ENCODE data around the gene ADH1A. TPM values are rescaled to one million over a fixed set of nuclear protein-coding genes. Genes with fewer than 3 reads are reported as not detected.
"Not testable (repeated sequence)": the region's sequence is repeated elsewhere in the genome, so short reads cannot be mapped to it uniquely, and the experiment has no call there.

Gene ADH1A
- total and polyA plus RNA-seq, 4 experiments from 2014 or later, result not detected

GRCh38 chr4:99235955-99236354 lies 54.8 kb downstream of the ADH1A start:
- intact Hi-C loops (cut with micrococcal nuclease), result no loop called here
- POLR2A ChIA-PET (ENCODE audit: partially characterized antibody), result no interaction called here
- Histone ChIP-seq H3K4me1 (ENCODE audit: insufficient read depth, low read length) (no peaks in the 10 kb centered on the region), H3K27me3 (ENCODE audit: insufficient read depth, low read length) (no peaks in the 10 kb centered on the region), H3K9me3 (ENCODE audit: control insufficient read depth in 1 of 2, low read length in 2 of 2) (no peaks in the 10 kb centered on the region), H3K36me3 (ENCODE audit: insufficient read depth, low read length) (no peaks in the 10 kb centered on the region), H3K4me3 (ENCODE audit: low read length in 2 of 2) (no peak overlapping the region), H3K27ac (ENCODE audit: low read depth, low read length) (no peak overlapping the region)
- Mint-ChIP-seq H3K36me3 (no peaks in the 10 kb centered on the region), H3K4me3 (no peak overlapping the region), H3K9me3 (peaks cover 2 to 26% (median 11%) of the 10 kb centered on the region in 8 donors), H3K27ac (no peak overlapping the region), H3K4me1 (no peaks in the 10 kb centered on the region), H3K27me3 (peaks cover 0 to 2% of the 10 kb centered on the region in 2 donors)
- CTCF ChIA-PET (ENCODE audit: partially characterized antibody), result no interaction called here
- DNase-seq, result no peak

GRCh38 chr4:99234331-99235010 lies 56.3 kb downstream of the ADH1A start:
- Histone ChIP-seq H3K4me3 (ENCODE audit: low read length in 2 of 2) (no peak overlapping the region), H3K27ac (ENCODE audit: low read depth, low read length) (no peak overlapping the region), H3K27me3 (ENCODE audit: insufficient read depth, low read length) (no peaks in the 10 kb centered on the region), H3K36me3 (ENCODE audit: insufficient read depth, low read length) (no peaks in the 10 kb centered on the region), H3K4me1 (ENCODE audit: insufficient read depth, low read length) (no peaks in the 10 kb centered on the region), H3K9me3 (ENCODE audit: control insufficient read depth in 1 of 2, low read length in 2 of 2) (no peaks in the 10 kb centered on the region)
- peaks cover 0 to 5% of the 10 kb centered on the region in 2 donors for H3K27me3 Mint-ChIP-seq
- intact Hi-C loops (cut with micrococcal nuclease), result no loop called here
- CTCF ChIA-PET (ENCODE audit: partially characterized antibody), result no interaction called here
- POLR2A ChIA-PET (ENCODE audit: partially characterized antibody), result no interaction called here
- H3K27ac Mint-ChIP-seq, result no peak overlapping the region
- no peaks in the 10 kb centered on the region for H3K36me3 Mint-ChIP-seq
- H3K4me3 Mint-ChIP-seq, result no peak overlapping the region
- peaks cover 2 to 37% (median 15%) of the 10 kb centered on the region in 8 donors for H3K9me3 Mint-ChIP-seq
- H3K4me1 Mint-ChIP-seq, result peaks cover 0 to 2% (median 0%) of the 10 kb centered on the region in 4 donors
- no peak for DNase-seq

- H3K9me3 ChIP-seq (ENCODE audit: control insufficient read depth in 1 of 2, low read length in 2 of 2); H3K27ac Mint-ChIP-seq; H3K4me1 Mint-ChIP-seq; POLR2A ChIA-PET (ENCODE audit: partially characterized antibody); H3K4me3 ChIP-seq (ENCODE audit: low read length in 2 of 2); H3K27ac ChIP-seq (ENCODE audit: low read depth, low read length); H3K4me3 Mint-ChIP-seq; intact Hi-C loops (cut with micrococcal nuclease); H3K4me1 ChIP-seq (ENCODE audit: insufficient read depth, low read length); DNase-seq; H3K36me3 Mint-ChIP-seq; H3K36me3 ChIP-seq (ENCODE audit: insufficient read depth, low read length); H3K27me3 ChIP-seq (ENCODE audit: insufficient read depth, low read length); H3K27me3 Mint-ChIP-seq; CTCF ChIA-PET (ENCODE audit: partially characterized antibody): not testable (repeated sequence)
- H3K9me3 Mint-ChIP-seq, result peaks cover 2 to 38% (median 15%) of the 10 kb centered on the region in 8 donors
These were observed 57.4 kb downstream of the ADH1A start for GRCh38 chr4:99233397-99233796.

GRCh38 chr4:99228706-99229105 lies 62.1 kb downstream of the ADH1A start:
- H3K4me3 ChIP-seq (ENCODE audit: low read length in 2 of 2); H3K27ac Mint-ChIP-seq; H3K36me3 Mint-ChIP-seq; intact Hi-C loops (cut with micrococcal nuclease); H3K36me3 ChIP-seq (ENCODE audit: insufficient read depth, low read length); H3K4me1 Mint-ChIP-seq; H3K4me3 Mint-ChIP-seq; H3K4me1 ChIP-seq (ENCODE audit: insufficient read depth, low read length); H3K9me3 ChIP-seq (ENCODE audit: control insufficient read depth in 1 of 2, low read length in 2 of 2); H3K27me3 Mint-ChIP-seq; H3K27ac ChIP-seq (ENCODE audit: low read depth, low read length); DNase-seq; H3K27me3 ChIP-seq (ENCODE audit: insufficient read depth, low read length); POLR2A ChIA-PET (ENCODE audit: partially characterized antibody): not testable (repeated sequence)
- H3K9me3 Mint-ChIP-seq, result peaks cover 0 to 47% (median 20%) of the 10 kb centered on the region in 8 donors
- CTCF ChIA-PET (ENCODE audit: partially characterized antibody), result interaction anchor here (1.1 kb wide), 1 partner anchor 9 kb away, joined by 3 read pairs; the partner anchor contains the start of gene ADH6

- DNase-seq; H3K27ac Mint-ChIP-seq; H3K4me3 Mint-ChIP-seq; intact Hi-C loops (cut with micrococcal nuclease); H3K4me3 ChIP-seq (ENCODE audit: low read length in 2 of 2); H3K27me3 Mint-ChIP-seq; H3K4me1 Mint-ChIP-seq; H3K27me3 ChIP-seq (ENCODE audit: insufficient read depth, low read length); H3K27ac ChIP-seq (ENCODE audit: low read depth, low read length); H3K4me1 ChIP-seq (ENCODE audit: insufficient read depth, low read length); H3K36me3 ChIP-seq (ENCODE audit: insufficient read depth, low read length); CTCF ChIA-PET (ENCODE audit: partially characterized antibody); H3K9me3 ChIP-seq (ENCODE audit: control insufficient read depth in 1 of 2, low read length in 2 of 2); H3K36me3 Mint-ChIP-seq; POLR2A ChIA-PET (ENCODE audit: partially characterized antibody): not testable (repeated sequence)
- H3K9me3 Mint-ChIP-seq, result peaks cover 0 to 47% (median 20%) of the 10 kb centered on the region in 8 donors
These were observed 63.1 kb downstream of the ADH1A start for GRCh38 chr4:99227646-99228045.

Other genes with a start within 250 kb of the ADH1A start
- gene ADH5, start 202.2 kb downstream of the ADH1A start, total RNA-seq, result 10 to 100 TPM; 75.6 to 80.5 TPM
- gene ADH5, start 202.2 kb downstream of the ADH1A start, polyA plus RNA-seq, result 100 to 1,000 TPM; 142 to 171 TPM
- not detected for gene ADH4, start 146.7 kb downstream of the ADH1A start, total RNA-seq
- gene ADH4, start 146.7 kb downstream of the ADH1A start, polyA plus RNA-seq, result not detected
- not detected for gene ADH6, start 71.7 kb downstream of the ADH1A start, total RNA-seq
- not detected for gene ADH6, start 71.7 kb downstream of the ADH1A start, polyA plus RNA-seq
- not detected for gene ADH1B, start 30.4 kb upstream of the ADH1A start, total RNA-seq
- not detected for gene ADH1B, start 30.4 kb upstream of the ADH1A start, polyA plus RNA-seq
- not detected for gene ADH1C, start 61.8 kb upstream of the ADH1A start, total RNA-seq
- not detected for gene ADH1C, start 61.8 kb upstream of the ADH1A start, polyA plus RNA-seq
- not detected for gene ADH7, start 144.4 kb upstream of the ADH1A start, total RNA-seq
- gene ADH7, start 144.4 kb upstream of the ADH1A start, polyA plus RNA-seq, result not detected
- gene C4orf17, start 220.0 kb upstream of the ADH1A start, total RNA-seq, result not detected
- not detected for gene C4orf17, start 220.0 kb upstream of the ADH1A start, polyA plus RNA-seq

Measured in CD4-positive, alpha-beta memory T cell (primary cell).